A673 (cell line): ENCODE results near the gene H2AZ2. TPM values are rescaled to one million over a fixed set of nuclear protein-coding genes. Genes with fewer than 3 reads are reported as not detected.
"Not testable (repeated sequence)": the region's sequence is repeated elsewhere in the genome, so short reads cannot be mapped to it uniquely, and the experiment has no call there.

Experiments
- BruUV-seq: library from RNA; stranded (reverse); fragments of 400-500 nt; replicated peaks from 2 replicates; lab custom pipeline; 2021; lab: Mats Ljungman, UMichigan
- CTCF ChIA-PET: fragments of 300-600 bp; sonication (Branson Sonifier 250); formaldehyde crosslinking; loops from one replicate; lab custom pipeline; 2022; ENCODE audit warnings: antibody characterized with exemption; lab: Charles Lee
- POLR2A ChIA-PET: fragments of 300-600 bp; sonication (Branson Sonifier 250); formaldehyde crosslinking; loops from one replicate; lab custom pipeline; 2022; ENCODE audit warnings: antibody characterized with exemption; ENCODE audit not compliant: low non-redundant PET; lab: Charles Lee
- DNase-seq: peaks from one replicate; pipeline ENCODE4 v3.0.0-alpha.2; 2015; ENCODE audit warnings: low spot score
- H3K27ac ChIP-seq: fragments of 200-600 bp; sonication (generic); 2 replicates; pipeline ENCODE4 v1.5.1; 2016; ENCODE audit warnings: mixed run types, low read depth, mild to moderate bottlenecking, mixed read lengths, antibody characterized with exemption, low read length; ENCODE audit not compliant: poor library complexity, severe bottlenecking
- H3K27me3 ChIP-seq: fragments of 200-600 bp; sonication (generic); replicated peaks from 2 replicates; pipeline ENCODE4 v1.6.1; 2017; ENCODE audit warnings: mixed run types, low read depth, mild to moderate bottlenecking, mixed read lengths, antibody characterized with exemption, low read length; ENCODE audit not compliant: insufficient read depth, poor library complexity
- H3K36me3 ChIP-seq: fragments of 200-600 bp; sonication (generic); 2 replicates; pipeline ENCODE4 v1.6.1; 2016; ENCODE audit warnings: mixed run types, mild to moderate bottlenecking, mixed read lengths, antibody characterized with exemption, low read length; ENCODE audit not compliant: insufficient read depth, poor library complexity, severe bottlenecking
- H3K4me1 ChIP-seq: fragments of 200-600 bp; sonication (generic); 2 replicates; pipeline ENCODE4 v1.6.1; 2017; ENCODE audit warnings: mixed run types, mild to moderate bottlenecking, mixed read lengths, antibody characterized with exemption, low read length; ENCODE audit not compliant: insufficient read depth, poor library complexity, severe bottlenecking
- H3K4me3 ChIP-seq: fragments of 200-600 bp; sonication (generic); 2 replicates; pipeline ENCODE4 v1.5.1; 2016; ENCODE audit warnings: low read depth, mixed run types, mild to moderate bottlenecking, mixed read lengths, low read length; ENCODE audit not compliant: poor library complexity, severe bottlenecking
- H3K9me3 ChIP-seq: fragments of 200-600 bp; sonication (generic); 2 replicates; pipeline ENCODE4 v1.6.1; 2016; ENCODE audit warnings: mixed run types, low read depth, mild to moderate bottlenecking, mixed read lengths, antibody characterized with exemption, low read length; ENCODE audit not compliant: poor library complexity, severe bottlenecking
- EZH2 ChIP-seq: fragments of 200-600 bp; sonication (generic); IDR thresholded peaks from 2 replicates; pipeline ENCODE4 v1.6.1; 2017; ENCODE audit warnings: borderline replicate concordance, low read depth, mild to moderate bottlenecking, mixed read lengths, antibody characterized with exemption, low read length; ENCODE audit not compliant: poor library complexity, severe bottlenecking
- intact Hi-C: fragments of 100-400 bp; cut with micrococcal nuclease; formaldehyde crosslinking; loops from one replicate; pipeline ENCODE4 v1.10.0; 2022; ENCODE audit not compliant: unreplicated experiment
- total RNA-seq: library from RNA; stranded (reverse); gene quantifications from 2 replicates; pipeline ENCODE4 v1.2.3, GENCODE V29; 2021
- TF ChIP-seq, protein P1 (sequence below): fragments of 300-800, 200-600 bp; sonication (generic); conservative IDR thresholded peaks from 2 replicates; pipeline ENCODE4 v1.5.1; 2017; ENCODE audit warnings: low read depth, mild to moderate bottlenecking, antibody characterized with exemption, low read length, moderate library complexity, mixed read lengths

Gene H2AZ2
- total RNA-seq, 1 experiment from 2014 or later, result 291 TPM

DNA sequence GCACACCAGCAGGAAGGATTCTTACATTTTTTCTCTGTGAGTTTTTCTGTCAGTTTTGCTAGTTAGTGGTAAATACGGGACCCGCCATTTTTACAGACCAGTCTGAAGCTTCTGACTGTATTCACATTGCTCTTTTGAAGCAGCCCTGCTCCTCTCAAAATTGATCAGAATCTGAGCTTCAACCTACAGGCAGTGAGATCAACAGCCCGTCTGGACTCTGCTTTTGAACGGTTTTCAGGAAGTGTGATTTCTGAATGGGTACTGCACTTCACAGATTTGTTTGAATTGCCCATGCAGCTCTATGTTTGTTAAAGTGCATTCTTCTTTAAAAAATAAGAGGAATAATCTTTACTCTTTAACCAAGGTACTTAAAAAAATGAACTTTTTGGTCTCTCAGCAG is 28.5 kb upstream of the H2AZ2 start:
- no peak overlapping the region for H3K27ac ChIP-seq
- POLR2A ChIA-PET, result interaction anchor here (0.6 kb wide), 1 partner anchor 19 kb away, joined by 3 read pairs; no protein-coding TSS in a partner anchor
- intact Hi-C loops, result no loop called here
- no peak for DNase-seq
- H3K4me1 ChIP-seq, result peaks cover 15% of the 10 kb centered on the region
- no TSS peak for BruUV-seq
- CTCF ChIA-PET, result no interaction called here
- no peaks in the 10 kb centered on the region for H3K27me3 ChIP-seq
- no peaks in the 10 kb centered on the region for H3K9me3 ChIP-seq
- TF ChIP-seq, protein P1, sequence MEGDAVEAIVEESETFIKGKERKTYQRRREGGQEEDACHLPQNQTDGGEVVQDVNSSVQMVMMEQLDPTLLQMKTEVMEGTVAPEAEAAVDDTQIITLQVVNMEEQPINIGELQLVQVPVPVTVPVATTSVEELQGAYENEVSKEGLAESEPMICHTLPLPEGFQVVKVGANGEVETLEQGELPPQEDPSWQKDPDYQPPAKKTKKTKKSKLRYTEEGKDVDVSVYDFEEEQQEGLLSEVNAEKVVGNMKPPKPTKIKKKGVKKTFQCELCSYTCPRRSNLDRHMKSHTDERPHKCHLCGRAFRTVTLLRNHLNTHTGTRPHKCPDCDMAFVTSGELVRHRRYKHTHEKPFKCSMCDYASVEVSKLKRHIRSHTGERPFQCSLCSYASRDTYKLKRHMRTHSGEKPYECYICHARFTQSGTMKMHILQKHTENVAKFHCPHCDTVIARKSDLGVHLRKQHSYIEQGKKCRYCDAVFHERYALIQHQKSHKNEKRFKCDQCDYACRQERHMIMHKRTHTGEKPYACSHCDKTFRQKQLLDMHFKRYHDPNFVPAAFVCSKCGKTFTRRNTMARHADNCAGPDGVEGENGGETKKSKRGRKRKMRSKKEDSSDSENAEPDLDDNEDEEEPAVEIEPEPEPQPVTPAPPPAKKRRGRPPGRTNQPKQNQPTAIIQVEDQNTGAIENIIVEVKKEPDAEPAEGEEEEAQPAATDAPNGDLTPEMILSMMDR, result no peak
- TF ChIP-seq EZH2, result no peak
- H3K4me3 ChIP-seq, result no peak overlapping the region
- H3K36me3 ChIP-seq, result no peaks in the 10 kb centered on the region

DNA sequence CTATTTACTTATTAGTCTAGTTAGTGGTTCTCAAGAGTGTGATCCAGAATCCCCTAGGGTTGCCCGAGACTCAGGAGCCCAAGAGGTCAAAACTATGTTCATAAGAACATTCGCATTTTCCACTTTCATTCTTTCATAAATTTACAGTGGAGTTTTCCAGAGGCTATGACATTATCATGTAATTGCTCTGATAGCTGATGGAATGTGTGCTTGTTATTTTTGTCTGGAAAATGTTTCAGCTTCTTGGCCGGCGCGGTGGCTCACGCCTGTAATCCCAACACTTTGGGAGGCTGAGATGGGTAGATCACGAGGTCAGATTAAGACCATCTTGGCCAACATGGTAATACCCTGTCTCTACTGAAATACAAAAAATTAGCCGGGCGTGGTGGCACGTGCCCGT is 27.4 kb upstream of the H2AZ2 start:
- TF ChIP-seq EZH2, result no peak
- TF ChIP-seq, protein P1, result no peak
- no peaks in the 10 kb centered on the region for H3K9me3 ChIP-seq
- H3K4me1 ChIP-seq, result peaks cover 4% of the 10 kb centered on the region
- no TSS peak for BruUV-seq
- no peak overlapping the region for H3K4me3 ChIP-seq
- H3K27me3 ChIP-seq, result no peaks in the 10 kb centered on the region
- CTCF ChIA-PET, result no interaction called here
- intact Hi-C loops, result no loop called here
- H3K27ac ChIP-seq, result no peak overlapping the region
- POLR2A ChIA-PET, result no interaction called here
- no peak for DNase-seq
- H3K36me3 ChIP-seq, result no peaks in the 10 kb centered on the region

DNA sequence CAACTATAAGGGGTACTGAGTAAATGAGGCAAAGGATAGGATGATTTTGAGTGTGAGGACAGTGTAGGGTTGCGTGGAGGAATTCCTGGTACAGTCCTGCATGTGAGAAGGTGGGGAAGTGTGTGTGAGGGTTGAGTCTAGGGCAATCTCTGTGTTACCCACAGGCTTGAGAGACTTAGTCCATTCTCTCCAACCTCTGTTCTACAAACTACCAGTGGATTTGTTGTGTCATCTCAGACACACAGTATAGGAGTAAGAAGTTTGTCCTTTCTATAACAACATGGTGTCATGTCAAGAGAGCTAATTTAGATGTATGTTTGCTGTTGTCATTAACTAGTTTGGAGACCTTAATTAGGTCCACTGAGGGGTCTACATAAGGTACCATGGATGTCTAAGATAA is 24.9 kb upstream of the H2AZ2 start:
- TF ChIP-seq EZH2, result no peak
- TF ChIP-seq, protein P1, result no peak
- Histone ChIP-seq H3K27me3 (no peaks in the 10 kb centered on the region), H3K36me3 (no peaks in the 10 kb centered on the region), H3K4me1 (no peaks in the 10 kb centered on the region), H3K27ac (no peak overlapping the region), H3K9me3 (no peaks in the 10 kb centered on the region), H3K4me3 (no peak overlapping the region)
- ChIA-PET POLR2A (no interaction called here), CTCF (no interaction called here)
- no TSS peak for BruUV-seq
- intact Hi-C loops, result no loop called here
- DNase-seq, result no peak

DNA sequence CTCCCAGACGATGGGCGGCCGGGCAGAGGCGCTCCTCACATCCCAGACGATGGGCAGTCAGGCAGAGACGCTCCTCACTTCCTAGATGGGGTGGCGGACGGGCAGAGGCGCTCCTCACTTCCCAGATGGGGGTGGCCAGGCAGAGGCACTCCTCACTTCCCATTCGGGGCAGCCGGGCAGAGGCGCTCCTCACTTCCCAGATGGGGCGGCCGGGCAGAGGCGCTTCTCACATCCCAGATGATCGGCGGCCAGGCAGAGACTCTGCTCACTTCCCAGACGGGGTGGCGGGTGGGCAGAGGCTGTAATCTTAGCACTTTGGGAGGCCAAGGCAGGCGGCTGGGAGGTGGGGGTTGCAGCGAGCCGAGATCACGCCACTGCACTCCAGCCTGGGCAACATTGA is 24.0 kb upstream of the H2AZ2 start:
- H3K4me1 ChIP-seq, H3K4me3 ChIP-seq, H3K9me3 ChIP-seq, H3K27me3 ChIP-seq, BruUV-seq, H3K36me3 ChIP-seq, CTCF ChIA-PET, POLR2A ChIA-PET, DNase-seq, intact Hi-C loops, H3K27ac ChIP-seq: not testable (repeated sequence)

DNA sequence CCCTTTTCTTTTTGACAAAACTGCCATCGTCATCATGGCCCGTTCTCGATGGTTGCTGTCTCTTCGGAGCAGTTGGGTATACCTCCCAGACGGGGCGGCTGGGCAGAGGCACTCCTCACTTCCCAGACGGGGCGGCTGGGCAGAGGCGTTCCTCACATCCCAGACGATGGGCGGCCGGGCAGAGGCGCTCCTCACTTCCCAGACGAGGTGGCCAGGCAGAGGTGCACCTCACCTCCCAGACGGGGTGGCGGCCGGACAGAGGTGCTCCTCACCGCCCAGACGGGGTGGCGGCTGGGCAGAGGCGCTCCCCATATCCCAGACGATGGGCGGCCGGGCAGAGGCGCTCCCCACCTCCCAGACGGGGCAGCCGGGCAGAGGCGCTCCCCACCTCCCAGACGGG is 22.9 kb upstream of the H2AZ2 start:
- H3K4me3 ChIP-seq, H3K27ac ChIP-seq, intact Hi-C loops, H3K27me3 ChIP-seq, H3K9me3 ChIP-seq, DNase-seq, BruUV-seq, POLR2A ChIA-PET, H3K4me1 ChIP-seq, CTCF ChIA-PET, H3K36me3 ChIP-seq: not testable (repeated sequence)
